Neutrophil (primary cell): ENCODE measurements around the gene ELOB.

Experiments used
- H3K27ac ChIP-seq: fragments of 200-600 bp; sonication (generic); 2 replicates; pipeline ENCODE4 v1.5.1; 2016; ENCODE audit warnings: mild to moderate bottlenecking, moderate library complexity
- H3K27me3 ChIP-seq: fragments of 200-600 bp; sonication (generic); 2 replicates; pipeline ENCODE4 v1.6.0; 2016; ENCODE audit warnings: mild to moderate bottlenecking
- H3K36me3 ChIP-seq: fragments of 200-600 bp; sonication (generic); 2 replicates; pipeline ENCODE4 v1.5.1; 2017
- H3K4me1 ChIP-seq, 2 experiments: fragments of 200-600 bp in 1 of 2; sonication (generic) in 1 of 2; 1 replicate in 1 of 2; 2 replicates in 1 of 2; pipeline versions ENCODE4 v1.5.1 to v1.6.1; 2013 to 2016; ENCODE audit warnings: low read depth in 1 of 2, low read length in 1 of 2, mild to moderate bottlenecking in 1 of 2, moderate library complexity in 1 of 2; ENCODE audit not compliant: control insufficient read depth in 1 of 2, insufficient read depth in 1 of 2
- H3K4me3 ChIP-seq, 2 experiments: fragments of 200-600 bp in 1 of 2; sonication (generic) in 1 of 2; 1 replicate in 1 of 2; 2 replicates in 1 of 2; pipeline ENCODE4 v1.5.1; 2013 to 2016; ENCODE audit warnings: low read depth in 1 of 2, low read length in 1 of 2, mild to moderate bottlenecking in 1 of 2, moderate library complexity in 1 of 2
- H3K9me3 ChIP-seq: fragments of 200-600 bp; sonication (generic); 2 replicates; pipeline ENCODE4 v1.5.1; 2016
- TF ChIP-seq, protein P1 (sequence below): fragments of 200-600 bp; sonication (generic); IDR thresholded peaks from 2 replicates; pipeline ENCODE4 v1.5.1; 2016; ENCODE audit warnings: antibody characterized with exemption

The ELOB gene

DNA sequence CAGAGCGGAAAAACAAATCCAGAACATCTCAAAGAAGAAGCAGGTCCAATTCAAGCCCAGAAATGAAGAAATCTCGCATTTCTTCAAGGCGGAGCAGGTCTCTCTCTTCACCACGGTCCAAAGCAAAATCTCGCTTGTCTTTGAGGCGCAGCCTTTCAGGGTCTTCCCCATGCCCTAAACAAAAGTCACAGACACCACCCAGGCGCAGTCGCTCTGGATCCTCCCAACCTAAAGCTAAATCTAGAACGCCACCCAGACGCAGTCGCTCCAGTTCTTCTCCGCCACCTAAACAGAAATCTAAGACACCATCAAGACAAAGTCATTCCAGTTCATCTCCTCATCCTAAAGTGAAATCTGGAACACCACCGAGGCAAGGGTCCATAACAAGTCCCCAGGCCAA lies 14.4 kb downstream of the ELOB start:
- TF ChIP-seq, protein P1, sequence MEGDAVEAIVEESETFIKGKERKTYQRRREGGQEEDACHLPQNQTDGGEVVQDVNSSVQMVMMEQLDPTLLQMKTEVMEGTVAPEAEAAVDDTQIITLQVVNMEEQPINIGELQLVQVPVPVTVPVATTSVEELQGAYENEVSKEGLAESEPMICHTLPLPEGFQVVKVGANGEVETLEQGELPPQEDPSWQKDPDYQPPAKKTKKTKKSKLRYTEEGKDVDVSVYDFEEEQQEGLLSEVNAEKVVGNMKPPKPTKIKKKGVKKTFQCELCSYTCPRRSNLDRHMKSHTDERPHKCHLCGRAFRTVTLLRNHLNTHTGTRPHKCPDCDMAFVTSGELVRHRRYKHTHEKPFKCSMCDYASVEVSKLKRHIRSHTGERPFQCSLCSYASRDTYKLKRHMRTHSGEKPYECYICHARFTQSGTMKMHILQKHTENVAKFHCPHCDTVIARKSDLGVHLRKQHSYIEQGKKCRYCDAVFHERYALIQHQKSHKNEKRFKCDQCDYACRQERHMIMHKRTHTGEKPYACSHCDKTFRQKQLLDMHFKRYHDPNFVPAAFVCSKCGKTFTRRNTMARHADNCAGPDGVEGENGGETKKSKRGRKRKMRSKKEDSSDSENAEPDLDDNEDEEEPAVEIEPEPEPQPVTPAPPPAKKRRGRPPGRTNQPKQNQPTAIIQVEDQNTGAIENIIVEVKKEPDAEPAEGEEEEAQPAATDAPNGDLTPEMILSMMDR: no peak
- no peak overlapping the region for H3K27ac ChIP-seq
- H3K4me3 ChIP-seq: no peak overlapping the region
- no peaks in the 10 kb centered on the region for H3K9me3 ChIP-seq
- H3K27me3 ChIP-seq: no peaks in the 10 kb centered on the region
- no peaks in the 10 kb centered on the region for H3K4me1 ChIP-seq
- H3K36me3 ChIP-seq: peaks cover 100% of the 10 kb centered on the region

DNA sequence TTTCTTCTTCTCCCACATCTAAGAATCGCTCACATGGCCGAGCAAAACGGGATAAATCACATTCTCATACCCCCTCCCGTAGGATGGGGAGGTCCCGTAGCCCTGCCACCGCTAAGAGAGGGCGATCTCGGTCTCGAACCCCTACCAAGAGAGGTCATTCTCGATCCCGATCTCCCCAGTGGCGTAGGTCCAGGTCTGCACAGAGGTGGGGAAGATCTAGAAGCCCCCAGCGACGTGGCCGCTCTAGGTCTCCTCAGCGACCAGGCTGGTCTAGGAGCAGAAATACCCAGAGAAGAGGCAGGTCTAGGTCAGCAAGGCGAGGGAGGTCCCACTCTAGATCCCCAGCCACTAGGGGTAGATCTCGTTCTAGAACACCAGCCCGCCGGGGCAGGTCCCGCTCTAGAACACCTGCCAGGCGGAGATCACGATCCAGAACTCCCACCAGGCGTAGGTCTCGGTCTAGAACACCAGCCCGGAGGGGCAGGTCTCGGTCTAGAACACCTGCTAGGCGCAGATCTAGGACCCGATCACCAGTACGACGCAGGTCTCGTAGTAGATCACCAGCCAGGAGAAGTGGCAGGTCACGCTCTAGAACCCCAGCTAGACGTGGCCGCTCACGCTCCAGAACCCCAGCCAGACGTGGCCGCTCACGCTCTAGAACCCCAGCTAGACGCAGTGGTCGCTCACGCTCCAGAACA lies 15.0 kb downstream of the ELOB start:
- H3K27ac ChIP-seq: no peak overlapping the region
- no peaks in the 10 kb centered on the region for H3K4me1 ChIP-seq
- no peaks in the 10 kb centered on the region for H3K9me3 ChIP-seq
- TF ChIP-seq, protein P1: no peak
- no peaks in the 10 kb centered on the region for H3K27me3 ChIP-seq
- peaks cover 99% of the 10 kb centered on the region for H3K36me3 ChIP-seq
- no peak overlapping the region for H3K4me3 ChIP-seq

DNA sequence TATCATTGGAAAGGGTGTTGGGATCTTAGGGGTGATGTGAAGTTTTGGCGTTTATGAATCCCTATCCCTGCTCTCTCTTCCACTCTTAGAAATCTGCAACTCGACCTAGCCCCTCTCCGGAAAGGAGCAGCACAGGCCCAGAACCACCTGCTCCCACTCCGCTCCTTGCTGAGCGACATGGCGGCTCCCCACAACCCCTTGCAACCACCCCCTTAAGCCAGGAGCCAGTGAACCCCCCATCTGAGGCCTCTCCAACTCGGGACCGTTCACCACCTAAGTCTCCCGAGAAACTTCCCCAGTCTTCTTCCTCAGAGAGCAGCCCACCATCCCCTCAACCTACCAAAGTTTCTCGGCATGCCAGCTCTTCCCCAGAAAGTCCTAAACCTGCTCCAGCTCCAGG lies 15.6 kb downstream of the ELOB start:
- peaks cover 93% of the 10 kb centered on the region for H3K36me3 ChIP-seq
- H3K4me1 ChIP-seq: no peaks in the 10 kb centered on the region
- H3K27ac ChIP-seq: no peak overlapping the region
- TF ChIP-seq, protein P1: no peak
- H3K9me3 ChIP-seq: no peaks in the 10 kb centered on the region
- H3K27me3 ChIP-seq: no peaks in the 10 kb centered on the region
- H3K4me3 ChIP-seq: no peak overlapping the region

GRCh38 chr16:2757344-2757743 lies 19.7 kb downstream of the ELOB start:
- Histone ChIP-seq H3K4me3 (no peak overlapping the region), H3K4me1 (peaks cover 28 to 30% of the 10 kb centered on the region in 2 experiments), H3K36me3 (peaks cover 52% of the 10 kb centered on the region), H3K27ac (no peak overlapping the region), H3K27me3 (no peaks in the 10 kb centered on the region), H3K9me3 (no peaks in the 10 kb centered on the region)
- TF ChIP-seq, protein P1: no peak

- Histone ChIP-seq H3K4me3 (no peak overlapping the region), H3K36me3 (peaks cover 43% of the 10 kb centered on the region), H3K27ac (no peak overlapping the region), H3K27me3 (no peaks in the 10 kb centered on the region), H3K9me3 (no peaks in the 10 kb centered on the region), H3K4me1 (peaks cover 34 to 36% of the 10 kb centered on the region in 2 experiments)
- TF ChIP-seq, protein P1: no peak
Observed at GRCh38 chr16:2756288-2757015, 20.6 kb downstream of the ELOB start.
